Brain pericyte (primary cell): Measurements from ENCODE around the gene GPC6.

Source experiments
- DNase-seq: peaks from one replicate; pipeline ENCODE4 v3.0.0-alpha.2; 2012; ENCODE audit warnings: low read depth, low spot score

The GPC6 gene

DNA sequence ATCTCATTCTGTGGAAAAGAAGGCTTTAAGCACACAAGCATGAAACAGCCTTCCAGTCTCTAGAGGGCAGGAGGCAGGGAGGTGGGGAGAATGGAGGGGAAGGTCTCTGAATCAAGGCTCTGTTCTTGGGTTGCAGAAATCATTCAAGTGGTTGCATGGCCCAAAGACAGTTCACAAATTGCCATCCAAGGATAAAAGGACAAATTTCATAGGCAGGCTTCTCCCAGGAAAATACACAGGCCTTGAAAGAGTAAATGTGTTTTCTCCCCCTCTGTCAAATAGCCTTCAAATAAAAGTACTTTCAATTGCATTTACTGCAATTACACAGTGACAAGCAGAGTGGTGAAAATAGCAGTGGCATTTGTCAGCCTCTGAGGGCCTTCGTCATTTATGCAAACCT lies 802.0 kb downstream of the GPC6 start:
- no peak for DNase-seq

GRCh38 chr13:94030415-94031119 lies 804.0 kb downstream of the GPC6 start:
- no peak for DNase-seq

DNA sequence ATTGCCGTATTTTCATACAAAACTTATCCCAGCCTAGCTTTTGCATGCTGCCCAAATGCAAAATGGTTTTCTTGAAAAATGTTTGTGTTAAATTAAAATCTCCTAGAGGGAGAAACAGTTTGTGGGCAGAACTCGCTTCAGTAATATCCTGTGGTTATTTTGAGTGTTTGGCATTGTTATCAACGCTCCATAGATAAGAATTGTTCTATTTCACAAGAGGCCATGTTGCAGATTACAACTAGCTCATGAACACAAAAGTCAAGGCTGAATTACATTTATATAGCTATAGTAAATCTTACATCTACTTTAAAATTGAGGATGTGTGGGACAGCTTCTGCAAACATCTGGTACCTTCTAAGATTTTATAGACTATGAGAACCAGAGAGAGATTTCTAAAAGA lies 805.0 kb downstream of the GPC6 start:
- no peak for DNase-seq

GRCh38 chr13:94033098-94033497 lies 806.5 kb downstream of the GPC6 start:
- DNase-seq: no peak

DNA sequence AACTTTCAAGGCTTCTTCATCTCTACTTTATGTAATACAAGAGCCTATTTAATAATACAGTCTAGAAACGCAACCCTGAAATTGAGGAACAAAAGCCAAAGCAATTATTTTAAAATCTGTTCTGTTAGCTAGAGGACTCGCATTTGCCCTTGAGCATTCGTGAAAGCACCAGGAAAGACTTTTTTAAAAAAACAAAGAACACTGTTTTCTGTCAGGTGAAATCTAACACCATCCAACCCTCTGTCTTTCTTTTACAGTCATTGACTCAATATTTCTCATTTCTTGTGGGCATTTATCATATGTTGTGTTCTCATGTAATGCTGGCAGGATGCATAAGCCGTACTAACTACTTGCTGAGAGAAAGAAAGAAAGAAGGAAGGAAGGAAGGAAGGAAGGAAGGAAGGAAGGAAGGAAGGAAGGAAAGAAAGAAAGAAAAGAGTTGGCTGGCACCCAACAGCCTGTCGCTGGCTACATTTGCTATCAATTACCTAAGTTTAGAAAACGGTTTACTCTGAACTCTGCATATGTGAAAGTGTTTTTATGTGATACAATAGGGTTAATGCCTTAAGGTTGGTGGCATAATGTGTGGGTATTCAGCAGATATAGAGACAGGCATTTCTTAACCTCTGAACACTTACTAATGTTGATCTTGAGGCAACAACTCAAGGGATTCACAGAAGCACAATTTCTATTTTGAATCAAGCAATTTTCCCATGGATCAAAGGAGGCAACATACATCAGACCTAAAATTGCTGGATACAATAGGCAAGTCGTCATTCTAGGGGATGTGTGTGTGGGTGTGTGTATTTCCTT lies 807.4 kb downstream of the GPC6 start:
- DNase-seq: peak; percentile 8

GRCh38 chr13:94050039-94050438 lies 823.4 kb downstream of the GPC6 start:
- DNase-seq: no peak

DNA sequence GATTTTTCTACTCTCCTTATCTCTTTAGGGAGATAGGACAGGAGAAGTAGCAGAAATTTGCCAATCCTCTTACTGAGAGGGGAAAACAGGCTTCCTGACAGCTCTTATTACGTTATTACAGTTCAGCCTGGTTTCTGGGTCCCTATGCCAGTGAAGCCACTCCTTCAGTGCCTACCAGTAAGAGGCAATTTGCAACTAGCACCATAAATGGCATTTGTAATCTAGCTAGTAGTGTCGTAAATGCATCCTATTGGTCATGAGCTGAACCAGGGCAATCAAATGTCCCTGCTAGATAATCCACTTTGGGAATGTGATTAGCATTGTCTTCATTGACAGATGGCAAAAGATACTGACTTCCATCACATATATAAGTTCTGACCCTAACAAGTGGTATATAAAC lies 824.1 kb downstream of the GPC6 start:
- no peak for DNase-seq

GRCh38 chr13:94053986-94054593 lies 827.5 kb downstream of the GPC6 start:
- DNase-seq: no peak

DNA sequence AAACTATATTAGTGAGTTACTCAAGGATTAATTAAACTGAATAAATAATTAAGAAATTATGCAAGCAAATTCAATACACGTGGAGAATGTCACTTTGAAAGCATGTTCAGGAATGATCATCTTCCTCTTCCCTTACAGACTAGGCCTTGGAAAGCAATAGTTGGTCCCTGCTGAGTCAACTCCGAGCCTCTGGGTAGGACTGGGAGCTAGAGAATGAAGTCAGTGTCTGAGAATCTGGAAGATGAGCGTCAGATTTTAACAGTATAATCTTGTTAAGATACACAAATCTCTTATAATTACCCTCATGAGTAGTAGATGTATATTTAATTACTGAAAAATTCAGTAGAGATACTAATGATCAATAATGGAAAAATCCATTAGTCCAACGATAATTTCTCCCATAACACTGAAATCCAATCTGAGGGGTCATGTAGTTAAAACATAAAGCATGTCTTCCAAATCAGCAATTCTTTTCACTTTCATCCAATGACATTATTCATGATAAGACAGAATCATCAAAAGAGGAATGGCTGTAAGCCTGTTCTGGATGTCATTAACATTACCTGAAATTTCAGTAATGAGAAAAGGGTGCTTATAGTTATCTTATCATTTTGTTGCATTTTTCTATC lies 829.9 kb downstream of the GPC6 start:
- DNase-seq: no peak

- no peak for DNase-seq
Observed at GRCh38 chr13:94057618-94058186, 831.1 kb downstream of the GPC6 start.

GRCh38 chr13:94058821-94059360 lies 832.3 kb downstream of the GPC6 start:
- no peak for DNase-seq

DNA sequence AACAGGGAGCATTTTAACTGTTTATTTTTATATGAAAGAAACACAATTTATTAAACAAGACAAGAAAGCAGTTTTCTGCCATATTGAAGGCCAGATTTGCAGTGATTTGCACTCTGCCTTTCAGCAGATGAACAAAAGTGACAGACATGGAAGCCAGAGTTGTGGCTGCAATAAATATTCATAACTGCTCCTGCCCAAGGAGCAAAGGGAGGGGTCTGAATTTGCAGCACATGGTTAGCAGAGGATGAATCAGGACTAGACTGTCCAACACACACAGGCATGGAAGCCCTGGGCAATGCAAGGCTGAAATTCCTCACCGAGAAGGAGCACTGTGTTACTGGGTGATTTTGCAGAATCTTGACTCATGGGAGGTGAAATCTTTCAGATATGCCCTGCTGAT lies 834.7 kb downstream of the GPC6 start:
- DNase-seq: no peak

GRCh38 chr13:94063096-94063495 lies 836.5 kb downstream of the GPC6 start:
- no peak for DNase-seq

DNA sequence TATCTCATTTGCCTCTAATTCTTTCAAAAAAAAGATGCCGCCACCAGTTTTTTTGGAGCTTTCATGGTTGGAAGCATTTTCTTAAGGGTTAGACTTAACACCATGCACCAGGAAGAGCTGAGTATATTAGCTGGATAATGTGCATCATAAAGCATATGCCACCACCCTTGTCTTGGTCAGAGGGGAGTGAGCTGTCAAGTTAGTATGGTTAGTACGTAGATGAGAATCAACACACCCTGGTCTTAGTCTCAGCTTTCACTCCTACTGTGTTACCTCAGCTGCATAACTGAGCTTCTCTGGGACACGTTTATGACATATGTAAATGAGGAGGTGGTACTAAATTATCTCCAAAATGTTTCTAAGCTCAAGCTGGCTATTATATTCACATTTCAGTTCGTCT lies 837.2 kb downstream of the GPC6 start:
- DNase-seq: no peak

- no peak for DNase-seq
Observed at GRCh38 chr13:94065741-94066140, 839.1 kb downstream of the GPC6 start.

DNA sequence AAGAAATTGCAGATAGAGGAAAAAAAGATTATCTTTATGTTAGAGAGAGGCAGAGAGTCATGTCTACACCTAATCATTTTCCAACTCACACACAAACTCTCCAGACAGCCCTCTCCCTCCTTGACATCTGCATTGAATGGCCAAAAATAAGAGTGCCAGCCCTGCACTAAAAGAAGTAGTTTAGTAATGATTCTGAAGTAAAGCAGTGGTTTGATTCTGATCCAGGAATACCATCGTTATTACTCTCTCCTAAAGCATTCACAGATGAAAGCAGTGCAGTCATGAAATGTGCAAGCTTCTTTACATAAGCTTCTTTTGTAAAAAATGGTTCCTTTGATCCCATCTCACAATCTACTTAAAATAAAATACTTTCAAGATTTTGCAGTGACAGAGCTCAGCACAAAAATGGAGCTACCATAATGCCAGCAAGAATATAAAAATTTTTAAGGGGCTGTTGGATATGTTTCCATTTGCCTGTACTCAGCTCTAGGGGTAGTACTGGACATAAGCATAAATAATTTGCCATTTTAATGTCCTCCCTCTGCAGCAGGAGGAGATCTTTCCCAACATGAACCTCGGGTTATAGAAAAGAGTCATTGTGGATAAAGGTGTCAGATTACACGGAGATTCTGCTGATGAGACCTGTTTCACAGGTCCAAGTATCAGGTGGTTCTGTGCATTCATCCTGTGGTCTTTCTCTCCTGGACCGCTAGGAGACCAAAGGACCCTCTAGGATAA lies 846.6 kb downstream of the GPC6 start:
- DNase-seq: no peak

GRCh38 chr13:94079876-94080275 lies 853.3 kb downstream of the GPC6 start:
- DNase-seq: peak; percentile 42

DNA sequence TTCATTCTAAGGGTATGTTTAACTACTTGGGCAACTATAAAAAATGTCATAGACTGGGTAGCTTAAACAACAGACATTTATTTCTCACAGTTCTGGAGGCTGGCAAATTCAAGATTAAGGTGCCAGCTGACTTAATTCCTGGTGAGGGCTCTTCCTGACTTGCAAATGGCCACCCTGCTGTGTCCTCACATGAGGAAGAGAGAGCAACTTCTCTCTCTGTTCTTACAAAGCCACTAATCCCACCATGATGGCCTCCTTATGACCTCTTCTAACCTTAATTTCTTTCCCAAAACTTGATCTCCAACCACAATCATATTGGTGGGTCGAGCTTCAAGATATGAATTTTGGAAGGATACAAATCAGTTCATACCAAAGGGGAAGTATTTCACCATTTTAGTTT lies 853.9 kb downstream of the GPC6 start:
- no peak for DNase-seq

- DNase-seq: no peak
Observed at GRCh38 chr13:94087100-94087499, 860.5 kb downstream of the GPC6 start.

DNA sequence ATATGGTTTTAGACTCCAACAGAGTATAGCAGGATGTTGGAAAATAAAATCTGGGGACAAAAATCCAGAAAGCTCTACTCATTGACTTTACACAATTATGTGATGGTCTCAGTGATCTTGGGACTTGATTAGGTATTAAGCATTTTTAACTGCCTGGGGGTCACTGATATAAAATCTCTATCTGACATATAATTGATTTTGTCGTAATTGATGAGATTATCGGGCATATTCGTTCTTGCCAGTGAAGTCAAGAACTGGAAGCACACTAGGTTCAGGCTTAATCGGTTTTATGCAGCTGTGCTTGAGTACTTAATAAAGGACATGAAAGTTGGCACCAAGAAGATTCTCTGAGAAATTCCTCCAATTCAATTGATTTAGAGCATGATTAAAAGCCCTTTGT lies 862.1 kb downstream of the GPC6 start:
- no peak for DNase-seq
